ENCODE results near the gene PITX1.

DNA sequence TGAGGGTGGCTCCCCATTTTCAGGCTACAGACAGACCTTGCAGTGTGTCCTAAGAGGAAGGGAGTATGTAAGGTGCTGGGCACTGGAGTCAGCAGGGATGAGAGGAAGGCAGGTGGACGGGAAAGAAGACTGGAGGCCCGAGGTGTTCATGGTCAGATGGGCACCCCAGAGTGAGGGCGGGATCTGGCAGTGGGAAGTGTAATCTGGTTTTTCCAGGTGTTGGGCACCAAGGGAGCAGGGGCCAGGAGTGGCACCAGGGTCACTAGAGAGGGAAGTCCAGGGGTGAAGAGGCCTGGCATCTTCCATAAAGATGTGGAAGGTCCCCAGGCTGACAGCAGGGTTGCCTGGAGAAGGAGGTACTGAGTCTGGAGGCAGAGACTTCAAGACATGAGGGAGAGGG lies 29.7 kb downstream of the PITX1 start:
- TF ChIP-seq, protein P1, sequence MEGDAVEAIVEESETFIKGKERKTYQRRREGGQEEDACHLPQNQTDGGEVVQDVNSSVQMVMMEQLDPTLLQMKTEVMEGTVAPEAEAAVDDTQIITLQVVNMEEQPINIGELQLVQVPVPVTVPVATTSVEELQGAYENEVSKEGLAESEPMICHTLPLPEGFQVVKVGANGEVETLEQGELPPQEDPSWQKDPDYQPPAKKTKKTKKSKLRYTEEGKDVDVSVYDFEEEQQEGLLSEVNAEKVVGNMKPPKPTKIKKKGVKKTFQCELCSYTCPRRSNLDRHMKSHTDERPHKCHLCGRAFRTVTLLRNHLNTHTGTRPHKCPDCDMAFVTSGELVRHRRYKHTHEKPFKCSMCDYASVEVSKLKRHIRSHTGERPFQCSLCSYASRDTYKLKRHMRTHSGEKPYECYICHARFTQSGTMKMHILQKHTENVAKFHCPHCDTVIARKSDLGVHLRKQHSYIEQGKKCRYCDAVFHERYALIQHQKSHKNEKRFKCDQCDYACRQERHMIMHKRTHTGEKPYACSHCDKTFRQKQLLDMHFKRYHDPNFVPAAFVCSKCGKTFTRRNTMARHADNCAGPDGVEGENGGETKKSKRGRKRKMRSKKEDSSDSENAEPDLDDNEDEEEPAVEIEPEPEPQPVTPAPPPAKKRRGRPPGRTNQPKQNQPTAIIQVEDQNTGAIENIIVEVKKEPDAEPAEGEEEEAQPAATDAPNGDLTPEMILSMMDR (IDR thresholded peaks at IDR 0.05): no peak
- TF ChIP-seq POLR2A (IDR thresholded peaks at IDR 0.05): no peak
